NT2/D1 (cell line): ENCODE measurements around the gene OSBPL10.

ENCODE experiments used
- SUZ12 ChIP-seq: IDR thresholded peaks from 2 replicates; pipeline ENCODE4 v1.6.1; 2011; ENCODE audit not compliant: insufficient read length, insufficient read depth; ENCODE audit errors: extremely low read depth
- YY1 ChIP-seq: IDR thresholded peaks from 2 replicates; pipeline ENCODE4 v1.6.1; 2011; ENCODE audit not compliant: insufficient read length, insufficient read depth
- ZNF274 ChIP-seq: IDR thresholded peaks from 2 replicates; pipeline ENCODE4 v1.6.1; 2011; ENCODE audit warnings: mild to moderate bottlenecking, low read depth, low read length

DNA sequence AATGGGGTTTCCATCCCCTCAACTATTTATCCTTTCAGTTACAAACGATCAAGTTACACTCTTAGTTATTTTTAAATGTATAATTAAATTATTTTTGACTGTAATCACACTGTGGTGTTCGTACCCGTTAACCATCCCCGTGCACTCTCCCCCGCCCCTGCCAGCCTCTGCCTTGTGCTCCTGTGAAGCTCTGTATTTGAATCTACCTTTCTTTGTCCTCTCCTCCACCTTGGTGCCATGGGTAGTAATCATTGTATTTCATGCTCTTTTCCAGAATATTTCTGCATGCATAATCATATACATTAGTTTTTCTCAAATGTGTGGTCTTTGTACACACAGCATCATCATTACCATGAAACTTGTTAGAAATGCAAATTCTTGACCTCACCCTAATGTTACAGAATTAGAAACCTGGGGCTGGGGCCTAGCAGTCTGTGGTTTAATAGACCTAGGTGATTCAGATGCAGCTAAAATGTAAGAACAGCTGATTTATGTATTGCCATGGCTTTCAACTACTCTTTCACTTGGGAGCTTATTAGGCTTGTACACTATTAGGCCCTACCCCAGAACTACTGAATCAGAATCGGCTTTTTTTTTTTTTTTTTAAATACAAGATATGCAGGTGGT, 356.9 kb downstream of the OSBPL10 start:
- TF ChIP-seq SUZ12 = no peak
- TF ChIP-seq YY1 = no peak
- no peak for TF ChIP-seq ZNF274
